T-helper 1 cell treated with Interleukin-12 subunit alpha and Interleukin-12 subunit beta and Interleukin-4 antibody, amounts not matched to agents 30 μg/mL and 1 μg/mL, for 36 hours (primary cell): Measurements from ENCODE around the gene ZNF746.
A peak's percentile ranks its signal among the peaks of the same experiment; 100 is the strongest.
"Not testable (repeated sequence)": the region's sequence is repeated elsewhere in the genome, so short reads cannot be mapped to it uniquely, and the experiment has no call there.

Source experiments
- H3K27ac Mint-ChIP-seq: one replicate; pipeline ENCODE4 v1.8.0; 2021; ENCODE audit warnings: mild to moderate bottlenecking, mixed read lengths
- H3K27me3 Mint-ChIP-seq: one replicate; pipeline ENCODE4 v1.8.0; 2021; ENCODE audit warnings: low read depth, mixed read lengths
- H3K36me3 Mint-ChIP-seq: one replicate; pipeline ENCODE4 v1.8.0; 2021; ENCODE audit warnings: low read depth, mixed read lengths
- H3K4me1 Mint-ChIP-seq: one replicate; pipeline ENCODE4 v1.8.0; 2021; ENCODE audit warnings: low read depth, mixed read lengths
- H3K4me3 Mint-ChIP-seq: one replicate; pipeline ENCODE4 v1.8.0; 2021; ENCODE audit warnings: mild to moderate bottlenecking, moderate library complexity, mixed read lengths
- H3K9me3 Mint-ChIP-seq: one replicate; pipeline ENCODE4 v1.8.0; 2021; ENCODE audit warnings: mixed read lengths

The ZNF746 gene

DNA sequence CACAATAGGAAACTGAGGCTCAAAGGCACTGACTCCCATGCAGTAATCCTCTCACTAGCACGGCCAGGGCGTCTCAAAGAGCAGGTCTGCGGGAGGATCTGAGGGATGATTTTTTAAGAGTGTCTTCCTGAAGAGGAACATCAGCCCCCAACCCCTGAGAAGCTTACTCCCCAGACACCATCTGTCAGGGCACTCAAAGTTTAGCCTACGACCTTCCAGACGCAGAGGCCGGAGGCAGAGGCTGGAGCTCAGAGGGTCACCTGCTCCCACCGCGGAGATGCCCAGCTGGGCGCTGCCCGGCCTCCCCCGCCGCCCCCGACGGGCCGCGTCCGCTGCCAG is 38.4 kb downstream of the ZNF746 start:
- Mint-ChIP-seq H3K36me3 (peaks cover 9% of the 10 kb centered on the region), H3K9me3 (no peaks in the 10 kb centered on the region), H3K27me3 (peaks cover 10% of the 10 kb centered on the region), H3K4me1 (peaks cover 15% of the 10 kb centered on the region), H3K4me3 (peak overlapping the region; percentile 69), H3K27ac (no peak overlapping the region)

- peak overlapping the region; percentile 79 for H3K4me3 Mint-ChIP-seq
- H3K4me1 Mint-ChIP-seq = peaks cover 15% of the 10 kb centered on the region
- H3K27ac Mint-ChIP-seq = peak overlapping the region; percentile 52
- H3K9me3 Mint-ChIP-seq = no peaks in the 10 kb centered on the region
- peaks cover 8% of the 10 kb centered on the region for H3K27me3 Mint-ChIP-seq
- H3K36me3 Mint-ChIP-seq = peaks cover 12% of the 10 kb centered on the region
Observed at GRCh38 chr7:149458235-149458634, 39.4 kb downstream of the ZNF746 start.

DNA sequence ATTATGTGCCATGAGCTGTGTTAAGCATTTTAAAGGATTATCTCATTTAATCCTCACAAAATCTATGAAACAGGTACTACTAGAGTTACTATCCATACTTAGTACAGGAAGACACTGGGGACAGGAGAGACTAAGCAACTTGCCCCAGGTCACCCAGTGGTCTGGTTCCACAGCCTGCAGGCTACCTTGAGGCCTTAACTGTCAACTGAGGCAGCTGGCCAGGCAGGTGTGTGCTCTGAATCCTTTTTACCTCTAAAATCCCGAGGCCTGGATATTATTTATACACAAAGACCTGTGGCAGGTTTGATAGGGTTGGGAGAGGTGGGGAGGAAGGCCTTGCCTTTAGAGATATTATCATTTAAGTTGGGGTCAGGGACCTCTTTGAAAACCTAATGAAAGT is 39.8 kb downstream of the ZNF746 start:
- Mint-ChIP-seq H3K4me3 (peak overlapping the region; percentile 79), H3K4me1 (peaks cover 17% of the 10 kb centered on the region), H3K36me3 (peaks cover 12% of the 10 kb centered on the region), H3K27me3 (peaks cover 8% of the 10 kb centered on the region), H3K27ac (no peak overlapping the region), H3K9me3 (no peaks in the 10 kb centered on the region)

- H3K36me3 Mint-ChIP-seq = peaks cover 12% of the 10 kb centered on the region
- peaks cover 19% of the 10 kb centered on the region for H3K4me1 Mint-ChIP-seq
- no peaks in the 10 kb centered on the region for H3K27me3 Mint-ChIP-seq
- no peaks in the 10 kb centered on the region for H3K9me3 Mint-ChIP-seq
- no peak overlapping the region for H3K27ac Mint-ChIP-seq
- H3K4me3 Mint-ChIP-seq = no peak overlapping the region
Observed at GRCh38 chr7:149456506-149457421, 40.8 kb downstream of the ZNF746 start.

- peaks cover 20% of the 10 kb centered on the region for H3K36me3 Mint-ChIP-seq
- H3K27ac Mint-ChIP-seq = no peak overlapping the region
- H3K9me3 Mint-ChIP-seq = no peaks in the 10 kb centered on the region
- H3K4me3 Mint-ChIP-seq = no peak overlapping the region
- no peaks in the 10 kb centered on the region for H3K27me3 Mint-ChIP-seq
- H3K4me1 Mint-ChIP-seq = peaks cover 14% of the 10 kb centered on the region
Observed at GRCh38 chr7:149455175-149455950, 42.2 kb downstream of the ZNF746 start.

DNA sequence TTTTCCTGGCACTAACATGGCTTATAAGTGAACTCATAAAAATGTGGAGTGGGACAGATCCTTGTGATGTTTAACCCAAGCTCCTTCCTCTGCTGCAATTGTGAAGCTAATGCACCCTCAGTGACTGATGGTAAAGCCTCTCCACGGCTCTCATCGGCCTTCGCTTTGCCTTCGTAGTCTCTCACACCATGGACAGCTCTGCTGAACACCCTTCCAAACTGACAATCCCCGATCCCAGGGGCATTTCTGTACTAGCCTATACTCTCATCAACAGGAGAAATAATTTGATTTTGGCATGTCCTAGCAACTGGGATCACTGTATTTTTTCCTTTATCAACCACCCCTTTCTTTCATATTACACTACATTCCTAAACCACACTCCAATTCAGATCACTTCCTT is 42.9 kb downstream of the ZNF746 start:
- Mint-ChIP-seq H3K27ac (no peak overlapping the region), H3K27me3 (no peaks in the 10 kb centered on the region), H3K4me1 (peaks cover 14% of the 10 kb centered on the region), H3K4me3 (no peak overlapping the region), H3K9me3 (no peaks in the 10 kb centered on the region), H3K36me3 (peaks cover 23% of the 10 kb centered on the region)

- no peak overlapping the region for H3K27ac Mint-ChIP-seq
- H3K4me3 Mint-ChIP-seq = no peak overlapping the region
- no peaks in the 10 kb centered on the region for H3K27me3 Mint-ChIP-seq
- H3K36me3 Mint-ChIP-seq = peaks cover 26% of the 10 kb centered on the region
- H3K9me3 Mint-ChIP-seq = no peaks in the 10 kb centered on the region
- H3K4me1 Mint-ChIP-seq = peaks cover 13% of the 10 kb centered on the region
Observed at GRCh38 chr7:149454006-149454405, 43.6 kb downstream of the ZNF746 start.

DNA sequence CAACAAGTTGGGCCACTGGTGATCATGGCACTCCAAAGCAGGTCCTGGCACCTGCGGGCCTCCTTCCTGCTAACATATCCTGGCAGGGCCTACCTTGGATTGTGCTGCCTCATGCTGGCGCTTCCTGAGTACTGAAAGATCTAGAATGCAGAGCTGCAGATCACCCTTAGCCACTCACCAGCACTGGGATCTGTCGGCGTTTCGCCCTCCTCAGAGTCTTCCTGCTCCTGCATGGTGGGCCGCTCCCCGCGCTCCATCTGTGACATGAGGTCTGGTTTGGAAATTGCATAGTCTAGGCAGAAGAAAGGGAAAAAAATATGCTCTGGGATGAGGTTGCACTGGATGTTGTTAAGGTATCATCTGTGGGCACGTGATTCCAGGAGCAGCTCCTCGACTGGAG is 46.8 kb downstream of the ZNF746 start:
- no peaks in the 10 kb centered on the region for H3K27me3 Mint-ChIP-seq
- H3K36me3 Mint-ChIP-seq = peaks cover 37% of the 10 kb centered on the region
- no peak overlapping the region for H3K4me3 Mint-ChIP-seq
- no peaks in the 10 kb centered on the region for H3K9me3 Mint-ChIP-seq
- H3K4me1 Mint-ChIP-seq = peaks cover 7% of the 10 kb centered on the region
- H3K27ac Mint-ChIP-seq = no peak overlapping the region

DNA sequence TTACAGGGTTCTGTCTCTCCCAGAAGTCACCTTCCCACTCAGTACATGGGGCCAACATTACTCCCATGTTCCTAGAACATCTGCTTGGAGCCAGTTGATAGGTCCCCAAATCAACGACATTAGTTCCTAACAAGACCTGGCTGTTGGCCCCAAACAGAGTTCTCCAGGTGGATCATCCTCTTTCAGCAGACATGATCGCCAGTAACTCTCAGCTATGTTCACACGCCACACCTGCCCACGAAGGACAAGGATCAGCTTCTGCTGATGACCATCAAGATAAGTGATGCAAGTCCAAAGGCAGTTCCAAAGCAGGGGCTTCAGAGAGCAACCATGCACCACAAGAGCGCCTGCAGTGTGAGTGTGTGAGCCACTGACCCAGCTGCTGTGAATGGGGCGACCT is 47.7 kb downstream of the ZNF746 start:
- no peaks in the 10 kb centered on the region for H3K27me3 Mint-ChIP-seq
- peaks cover 35% of the 10 kb centered on the region for H3K36me3 Mint-ChIP-seq
- H3K27ac Mint-ChIP-seq = no peak overlapping the region
- H3K4me3 Mint-ChIP-seq = no peak overlapping the region
- peaks cover 7% of the 10 kb centered on the region for H3K4me1 Mint-ChIP-seq
- H3K9me3 Mint-ChIP-seq = no peaks in the 10 kb centered on the region

DNA sequence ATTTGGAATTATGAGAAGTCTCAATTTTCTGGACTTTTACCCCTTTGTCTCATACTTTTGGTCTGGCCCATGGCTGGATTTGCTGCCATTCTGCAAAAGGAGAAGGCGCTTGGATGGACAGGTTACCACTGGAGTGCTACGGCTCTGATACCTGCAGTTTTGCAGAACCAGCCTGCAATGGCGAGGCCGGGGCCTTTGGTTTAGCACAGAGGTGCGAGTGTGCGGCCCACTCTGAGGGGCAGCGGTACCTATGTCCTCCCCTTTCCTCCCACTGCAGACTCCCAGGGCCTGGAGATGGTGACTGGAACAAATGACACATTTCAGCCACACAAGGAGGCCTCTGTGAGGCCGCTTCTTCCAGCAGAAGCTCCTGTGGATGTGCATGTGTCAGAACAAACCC is 48.6 kb downstream of the ZNF746 start:
- H3K4me1 Mint-ChIP-seq = peaks cover 7% of the 10 kb centered on the region
- H3K36me3 Mint-ChIP-seq = peaks cover 36% of the 10 kb centered on the region
- no peaks in the 10 kb centered on the region for H3K9me3 Mint-ChIP-seq
- no peak overlapping the region for H3K4me3 Mint-ChIP-seq
- no peak overlapping the region for H3K27ac Mint-ChIP-seq
- no peaks in the 10 kb centered on the region for H3K27me3 Mint-ChIP-seq

GRCh38 chr7:149446026-149446425 is 51.6 kb downstream of the ZNF746 start:
- not testable (repeated sequence) for H3K27ac Mint-ChIP-seq, H3K4me3 Mint-ChIP-seq, H3K4me1 Mint-ChIP-seq, H3K9me3 Mint-ChIP-seq, H3K27me3 Mint-ChIP-seq
- peaks cover 35% of the 10 kb centered on the region for H3K36me3 Mint-ChIP-seq

- Mint-ChIP-seq H3K9me3 (no peaks in the 10 kb centered on the region), H3K4me1 (peaks cover 10% of the 10 kb centered on the region), H3K36me3 (peaks cover 22% of the 10 kb centered on the region), H3K27ac (no peak overlapping the region), H3K4me3 (no peak overlapping the region), H3K27me3 (no peaks in the 10 kb centered on the region)
Observed at GRCh38 chr7:149444287-149444686, 53.3 kb downstream of the ZNF746 start.

- Mint-ChIP-seq H3K27me3 (no peaks in the 10 kb centered on the region), H3K36me3 (peaks cover 22% of the 10 kb centered on the region), H3K27ac (no peak overlapping the region)
Observed at GRCh38 chr7:149443523-149443922, 54.1 kb downstream of the ZNF746 start.

GRCh38 chr7:149442924-149443323 is 54.7 kb downstream of the ZNF746 start:
- Mint-ChIP-seq H3K36me3 (peaks cover 22% of the 10 kb centered on the region), H3K27ac (no peak overlapping the region), H3K27me3 (no peaks in the 10 kb centered on the region)

More at GRCh38 chr7:149443523-149443922, 54.1 kb downstream of the ZNF746 start:
- no peaks in the 10 kb centered on the region for H3K9me3 Mint-ChIP-seq
- no peak overlapping the region for H3K4me3 Mint-ChIP-seq
- H3K4me1 Mint-ChIP-seq = peaks cover 15% of the 10 kb centered on the region

DNA sequence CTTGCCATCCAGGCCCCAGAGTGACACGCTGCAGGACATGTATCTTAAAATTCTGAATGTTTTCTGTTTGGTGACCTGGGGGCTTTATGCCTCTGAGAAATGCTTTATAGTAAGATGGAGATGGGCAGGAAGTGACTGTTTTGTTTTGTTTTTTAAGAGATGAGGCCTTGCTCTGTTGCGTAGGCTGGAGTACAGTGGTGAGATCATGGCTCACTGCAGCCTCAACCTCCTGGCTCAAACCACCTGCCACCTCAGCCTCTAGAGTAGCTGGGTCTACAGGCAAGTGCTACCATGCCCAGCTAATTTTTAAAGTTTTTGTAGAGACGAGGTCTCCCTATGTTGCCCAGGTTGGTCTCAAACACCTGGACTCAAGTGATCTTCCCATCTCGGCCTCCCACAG is 57.4 kb downstream of the ZNF746 start:
- Mint-ChIP-seq H3K4me3 (no peak overlapping the region), H3K4me1 (peaks cover 12% of the 10 kb centered on the region), H3K9me3 (no peaks in the 10 kb centered on the region), H3K36me3 (peaks cover 14% of the 10 kb centered on the region), H3K27ac (no peak overlapping the region), H3K27me3 (no peaks in the 10 kb centered on the region)

More at GRCh38 chr7:149442924-149443323, 54.7 kb downstream of the ZNF746 start:
- Mint-ChIP-seq H3K9me3 (no peaks in the 10 kb centered on the region), H3K4me3 (no peak overlapping the region), H3K4me1 (peaks cover 15% of the 10 kb centered on the region)
